Uterus (tissue), 2 donors: ENCODE results near the gene PRKAG2.

ENCODE experiments used
- POLR2A ChIP-seq, 2 donors: fragments of 450-650 bp; IDR thresholded peaks; one replicate each; pipeline ENCODE4 v1.6.1; 2016; ENCODE audit warnings: antibody characterized with exemption in 2 of 2, mild to moderate bottlenecking in 1 of 2, moderate library complexity in 1 of 2
- TF ChIP-seq, protein P1 (sequence below), 4 experiments: fragments of 200-600 bp in 2 of 4; fragments of 450-650 bp in 2 of 4; sonication (generic) in 2 of 4; IDR thresholded peaks; one replicate each; pipeline ENCODE4 v1.5.1; 2016 to 2019; ENCODE audit warnings: antibody characterized with exemption in 4 of 4, mild to moderate bottlenecking in 2 of 4, moderate library complexity in 1 of 4

DNA sequence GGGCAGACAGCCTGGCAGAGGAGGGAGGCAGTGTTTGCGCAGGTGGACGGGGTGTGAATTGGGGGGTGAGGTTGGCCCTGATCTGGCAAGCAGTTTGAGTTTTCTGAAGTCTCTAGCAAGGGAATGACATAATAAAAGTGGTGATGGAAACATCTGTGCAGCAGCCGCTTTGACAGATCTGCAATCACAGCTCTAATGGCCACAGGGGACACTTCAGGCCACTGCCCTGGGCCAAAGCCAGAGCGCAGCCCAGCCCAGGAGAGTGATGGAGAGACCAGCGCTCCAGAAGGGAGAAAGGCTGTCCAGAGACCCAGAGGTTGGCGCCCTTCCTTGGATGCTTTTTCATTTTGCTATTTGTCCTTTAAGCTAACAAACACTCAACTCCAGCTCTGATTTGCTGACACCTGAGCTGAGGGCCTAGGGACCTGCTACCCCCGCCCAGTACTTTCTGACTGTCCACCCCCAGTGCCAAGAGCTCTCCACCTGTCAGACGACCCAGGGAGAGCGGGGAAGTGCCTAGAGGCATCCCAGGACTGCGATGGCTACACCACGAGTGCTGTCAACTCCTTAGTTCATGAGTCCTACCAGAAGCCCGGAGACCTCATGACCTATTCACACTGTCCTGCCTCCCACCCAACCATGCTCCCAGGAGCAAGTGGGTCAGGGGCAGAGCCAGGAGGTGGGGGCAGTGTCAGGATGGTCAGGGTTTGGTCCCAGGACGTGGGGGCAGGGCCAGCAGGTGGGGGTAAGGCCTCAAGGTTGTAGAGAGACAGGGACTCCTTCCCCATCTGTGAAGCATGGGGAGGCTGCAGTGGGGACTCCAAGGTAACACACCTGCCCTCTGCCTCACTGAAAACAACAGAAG, 112.6 kb downstream of the PRKAG2 start:
- no peak for TF ChIP-seq POLR2A (IDR thresholded peaks at IDR 0.05)
- TF ChIP-seq, protein P1, sequence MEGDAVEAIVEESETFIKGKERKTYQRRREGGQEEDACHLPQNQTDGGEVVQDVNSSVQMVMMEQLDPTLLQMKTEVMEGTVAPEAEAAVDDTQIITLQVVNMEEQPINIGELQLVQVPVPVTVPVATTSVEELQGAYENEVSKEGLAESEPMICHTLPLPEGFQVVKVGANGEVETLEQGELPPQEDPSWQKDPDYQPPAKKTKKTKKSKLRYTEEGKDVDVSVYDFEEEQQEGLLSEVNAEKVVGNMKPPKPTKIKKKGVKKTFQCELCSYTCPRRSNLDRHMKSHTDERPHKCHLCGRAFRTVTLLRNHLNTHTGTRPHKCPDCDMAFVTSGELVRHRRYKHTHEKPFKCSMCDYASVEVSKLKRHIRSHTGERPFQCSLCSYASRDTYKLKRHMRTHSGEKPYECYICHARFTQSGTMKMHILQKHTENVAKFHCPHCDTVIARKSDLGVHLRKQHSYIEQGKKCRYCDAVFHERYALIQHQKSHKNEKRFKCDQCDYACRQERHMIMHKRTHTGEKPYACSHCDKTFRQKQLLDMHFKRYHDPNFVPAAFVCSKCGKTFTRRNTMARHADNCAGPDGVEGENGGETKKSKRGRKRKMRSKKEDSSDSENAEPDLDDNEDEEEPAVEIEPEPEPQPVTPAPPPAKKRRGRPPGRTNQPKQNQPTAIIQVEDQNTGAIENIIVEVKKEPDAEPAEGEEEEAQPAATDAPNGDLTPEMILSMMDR (IDR thresholded peaks at IDR 0.05): no peak
